D721Med (cell line): ENCODE results near the gene EXOC2.

ENCODE experiments used
- DNase-seq: peaks from one replicate; pipeline ENCODE4 v3.0.0; 2011; ENCODE audit warnings: low spot score; ENCODE audit not compliant: insufficient read length
- FAIRE-seq: peaks from 2 replicates; lab custom pipeline; 2011; peaks lifted over from hg19 to GRCh38; lab: Jason Lieb, UNC
- CTCF ChIP-seq: IDR thresholded peaks from 2 replicates; pipeline ENCODE4 v1.5.1; 2012; ENCODE audit warnings: mild to moderate bottlenecking, control low read depth; ENCODE audit not compliant: insufficient read depth; ENCODE audit errors: missing control alignments

Gene EXOC2

GRCh38 chr6:443621-444159 is 249.2 kb downstream of the EXOC2 start:
- FAIRE-seq = no peak
- TF ChIP-seq CTCF = no peak
- DNase-seq = no peak

- FAIRE-seq = no peak
- no peak for TF ChIP-seq CTCF
- no peak for DNase-seq
Observed at GRCh38 chr6:441126-441920, 251.6 kb downstream of the EXOC2 start.

- DNase-seq = no peak
- no peak for FAIRE-seq
- TF ChIP-seq CTCF = no peak
Observed at GRCh38 chr6:439641-440167, 253.2 kb downstream of the EXOC2 start.

GRCh38 chr6:438634-439170 is 254.2 kb downstream of the EXOC2 start:
- FAIRE-seq (no peak), DNase-seq (no peak)
- no peak for TF ChIP-seq CTCF

DNA sequence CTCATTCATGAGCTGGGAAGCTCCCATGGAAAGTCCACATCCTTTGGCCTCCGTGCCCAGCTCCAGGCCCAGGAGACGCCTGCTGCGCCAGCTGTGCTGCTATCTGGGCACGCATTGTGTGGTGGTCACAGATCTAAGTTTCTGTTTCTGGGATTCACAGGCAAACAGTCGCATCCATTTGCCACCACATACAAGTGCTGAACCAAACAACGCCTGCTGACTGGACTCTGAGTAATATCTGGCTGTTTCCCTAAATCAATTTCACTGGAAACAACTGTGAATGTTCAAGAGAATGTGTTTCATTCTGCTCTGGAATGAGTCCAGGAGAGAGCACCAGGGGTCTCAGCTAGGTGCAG is 255.9 kb downstream of the EXOC2 start:
- no peak for TF ChIP-seq CTCF
- FAIRE-seq = no peak
- DNase-seq = no peak

GRCh38 chr6:436308-437036 is 256.5 kb downstream of the EXOC2 start:
- TF ChIP-seq CTCF = no peak
- DNase-seq = no peak
- FAIRE-seq = no peak
